Activated T-cell treated with anti-CD3 and anti-CD28 coated beads, Interleukin-2, amount 50 U/mL, for 1 hour (primary cell): ENCODE results near the gene SYNJ2.
"Not testable (repeated sequence)": the region's sequence is repeated elsewhere in the genome, so short reads cannot be mapped to it uniquely, and the experiment has no call there.

Source experiments
- DNase-seq: peaks from one replicate; pipeline ENCODE4 v3.0.0-alpha.2; 2020

The SYNJ2 gene

DNA sequence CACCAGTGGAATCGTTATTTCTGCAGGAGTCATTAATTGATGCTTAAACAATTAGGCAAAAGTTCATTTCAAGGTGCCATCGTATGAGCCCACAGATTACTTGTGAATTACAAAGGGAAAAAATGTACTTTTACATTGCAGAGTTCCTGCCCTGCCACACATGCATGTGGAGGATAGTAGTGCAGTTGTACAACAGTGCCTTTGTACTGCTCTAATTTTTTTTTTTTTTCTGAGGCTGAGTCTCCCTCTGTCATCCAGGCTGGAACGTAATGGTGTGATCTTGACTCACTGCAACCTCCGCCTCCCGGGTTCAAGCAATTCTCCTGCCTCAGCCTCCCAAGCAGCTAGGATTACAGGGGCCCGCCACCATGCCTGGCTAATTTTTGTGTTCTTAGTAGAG is 26.0 kb upstream of the SYNJ2 start:
- DNase-seq: no peak

DNA sequence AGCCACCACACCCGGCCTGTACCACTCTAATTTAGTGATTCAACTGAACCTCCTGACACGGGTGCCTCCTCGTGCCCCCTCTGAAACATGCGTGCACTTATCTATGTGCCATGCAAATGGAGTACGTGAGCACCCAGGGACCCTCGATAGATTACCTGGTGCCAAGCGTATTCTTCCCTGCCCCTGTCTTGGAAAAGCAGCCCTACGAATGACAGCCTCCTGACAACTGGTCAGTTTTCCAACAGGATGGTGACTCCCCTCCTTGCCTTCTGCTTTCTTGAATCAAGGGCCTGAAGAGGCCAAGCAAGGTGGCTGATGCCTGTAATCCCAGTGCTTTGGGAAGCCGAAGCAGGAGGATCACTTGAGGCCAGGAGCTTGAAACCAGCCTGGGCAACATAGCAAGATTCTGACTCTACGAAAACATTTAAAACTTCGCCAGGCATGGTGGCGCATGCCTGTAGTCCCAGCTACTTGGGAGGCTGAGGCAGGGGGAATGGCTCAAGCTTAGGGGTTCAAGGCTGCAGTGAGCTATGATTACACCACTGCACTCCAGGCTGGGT is 25.4 kb upstream of the SYNJ2 start:
- no peak for DNase-seq

DNA sequence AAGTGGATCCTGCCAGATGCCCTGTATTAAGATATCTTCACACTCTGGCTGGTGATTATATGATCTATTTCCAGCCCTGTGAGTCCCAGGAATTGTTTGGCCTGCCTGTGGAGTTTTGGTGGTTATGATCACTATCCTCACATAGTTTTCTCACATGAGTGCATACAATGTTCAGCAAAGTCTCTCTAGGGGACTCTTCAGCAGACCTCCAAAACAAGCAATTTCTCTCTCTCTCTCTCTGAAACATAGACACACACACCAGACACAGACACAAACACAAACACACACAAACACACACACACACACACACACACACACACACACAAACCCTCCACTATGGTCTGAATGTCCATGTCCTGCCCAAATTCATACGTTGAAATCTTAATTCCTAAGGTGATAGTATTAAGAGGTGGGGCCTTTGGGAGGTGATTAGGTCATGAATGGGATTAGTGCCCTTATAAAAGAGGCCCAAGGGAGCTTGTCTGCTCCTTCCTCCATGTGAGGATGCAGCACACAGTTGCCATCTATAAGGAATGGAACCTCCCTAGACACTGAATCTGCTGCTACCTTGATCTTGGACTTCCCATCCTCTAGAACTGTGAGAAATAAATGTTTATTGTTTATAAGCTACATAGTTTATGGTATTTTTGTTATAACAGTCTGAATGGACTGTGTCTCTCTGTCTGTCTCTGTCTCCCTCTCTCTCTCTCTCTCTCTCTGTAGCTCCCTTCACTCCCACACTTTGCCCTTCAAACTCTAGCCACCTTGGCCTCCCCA is 22.0 kb upstream of the SYNJ2 start:
- no peak for DNase-seq

DNA sequence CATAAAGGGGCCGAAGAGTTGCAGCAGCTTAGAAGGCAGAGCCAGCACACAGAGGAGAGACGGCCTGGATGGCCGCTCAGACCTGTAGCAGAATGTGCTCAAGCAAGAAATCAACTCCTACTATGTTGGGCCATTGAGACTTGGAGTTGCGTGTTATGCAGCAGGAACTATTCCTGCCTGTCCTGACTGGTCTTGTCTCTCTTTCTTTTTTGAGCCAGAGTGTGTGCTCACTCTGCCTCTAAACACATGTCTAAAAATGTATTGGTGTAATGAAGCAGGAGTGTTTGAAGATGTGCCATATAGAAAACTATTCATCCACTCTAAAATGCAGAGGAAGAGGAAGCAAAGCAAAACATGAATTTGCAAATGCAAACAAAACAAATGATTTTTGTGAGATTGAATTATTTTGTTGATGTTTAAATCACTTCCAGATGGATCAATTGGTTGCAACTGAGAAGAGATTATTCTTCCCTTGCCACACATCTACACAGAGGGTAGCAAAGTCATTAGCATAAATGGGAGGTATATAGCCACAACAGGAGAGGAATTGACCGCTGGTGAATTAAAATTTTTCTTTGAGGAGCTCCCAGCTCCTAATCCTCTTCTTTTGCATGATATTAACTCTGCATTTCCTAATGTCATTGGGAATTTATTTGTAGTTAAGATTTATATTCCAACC is 20.4 kb upstream of the SYNJ2 start:
- DNase-seq: no peak

DNA sequence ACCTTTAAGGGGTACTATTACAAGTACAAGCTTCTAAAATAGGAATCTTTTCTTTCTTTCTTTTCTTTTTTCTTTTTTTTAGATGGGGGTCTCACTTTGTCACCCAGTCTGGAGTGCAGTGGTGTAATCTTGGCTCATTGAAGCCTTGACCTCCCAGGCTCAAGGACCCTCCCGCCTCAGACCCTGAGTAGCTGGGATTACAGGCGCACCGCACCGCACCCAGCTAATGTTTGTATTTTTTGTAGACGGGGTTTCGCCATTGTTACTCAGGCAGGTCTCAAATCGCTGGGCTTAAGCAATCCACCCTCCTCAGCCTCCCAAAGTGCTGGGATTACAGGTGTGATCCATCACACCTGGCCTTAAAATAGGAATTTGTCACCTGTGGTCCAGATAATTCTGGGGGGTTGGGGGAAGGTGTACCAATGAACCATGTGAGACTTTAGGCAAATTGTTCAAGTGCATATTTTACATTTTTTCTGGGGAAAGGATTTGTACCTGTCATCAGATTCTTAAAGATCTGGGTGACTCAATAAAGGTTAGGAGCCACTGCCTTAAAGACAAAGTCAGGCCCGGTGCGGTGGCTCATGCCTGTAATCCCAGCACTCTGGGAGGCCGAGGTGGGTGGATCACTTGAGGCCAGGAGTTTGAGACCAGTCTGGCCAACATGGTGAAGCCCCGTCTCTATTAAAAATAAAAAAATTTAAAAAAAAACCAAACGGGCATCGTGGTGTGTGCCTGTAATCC is 19.7 kb upstream of the SYNJ2 start:
- DNase-seq: no peak

DNA sequence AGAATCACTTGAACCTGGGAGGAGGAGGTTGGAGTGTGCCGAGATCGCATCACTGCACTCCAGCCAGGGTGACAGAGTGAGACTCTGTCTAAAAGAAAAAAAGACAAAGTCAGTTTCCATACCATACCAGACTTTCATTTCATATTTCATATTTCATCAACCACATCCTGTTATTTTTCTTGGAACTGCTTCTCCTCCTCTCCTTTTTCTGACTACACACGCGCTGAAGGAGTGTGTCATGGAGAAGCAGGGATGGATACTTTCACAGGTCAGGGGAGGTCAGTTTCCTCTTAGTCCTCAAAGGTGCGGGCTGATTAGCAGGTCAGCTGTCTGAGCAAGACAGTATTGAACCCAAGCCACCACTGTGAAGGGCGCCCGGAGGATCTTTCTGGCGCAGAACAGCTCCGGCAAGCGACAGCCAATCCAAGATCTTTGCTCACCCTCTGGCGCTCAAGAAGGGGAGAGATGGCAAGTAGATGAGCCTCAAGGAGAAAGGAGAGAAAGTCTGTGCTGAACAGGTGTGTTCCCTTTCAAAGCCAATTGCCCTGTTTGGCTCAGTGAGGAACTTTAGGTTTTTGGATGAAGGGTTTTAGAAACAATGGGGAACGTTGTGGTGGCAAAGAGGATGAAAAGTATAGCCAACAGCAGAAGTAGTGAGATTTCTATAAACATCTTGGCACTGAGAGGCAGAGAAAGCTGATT is 18.9 kb upstream of the SYNJ2 start:
- DNase-seq: no peak

DNA sequence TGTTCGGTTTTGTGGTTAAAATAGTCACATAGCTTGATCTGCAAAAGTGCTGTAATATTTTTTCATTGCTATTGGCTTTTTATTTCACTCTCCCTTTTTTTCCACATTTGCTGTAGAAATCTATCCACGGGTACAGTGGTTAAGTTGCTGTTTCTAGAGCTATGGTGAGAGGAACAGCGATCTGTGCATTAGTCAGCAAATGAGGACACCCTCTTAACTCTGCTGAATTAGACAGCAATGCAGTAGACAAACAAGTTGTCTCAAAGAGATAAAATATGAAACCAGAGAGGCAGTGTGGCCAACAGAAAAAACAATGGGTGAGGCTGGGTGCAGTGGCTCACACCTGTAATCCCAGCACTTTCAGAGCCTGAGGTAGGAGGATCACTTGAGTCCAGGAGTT is 17.6 kb upstream of the SYNJ2 start:
- no peak for DNase-seq

DNA sequence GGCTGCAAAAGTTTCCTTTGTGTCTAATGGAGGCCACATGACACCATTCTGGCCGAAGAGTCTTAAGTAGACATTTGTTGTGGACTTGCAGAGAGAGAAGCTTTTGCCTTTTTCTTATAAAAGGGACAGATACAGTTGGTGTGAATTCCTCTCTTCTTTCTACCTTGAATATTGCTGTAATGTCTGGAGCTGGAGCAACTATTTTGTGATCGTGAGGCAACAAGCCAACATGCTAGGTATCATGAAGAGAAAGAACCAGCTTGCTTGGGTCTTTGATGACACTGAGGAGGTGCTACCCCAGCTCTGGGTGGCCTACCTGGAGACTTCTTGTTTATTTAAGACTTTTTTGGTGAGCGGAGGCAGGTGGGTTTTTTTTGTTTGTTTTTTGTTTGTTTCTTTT is 16.3 kb upstream of the SYNJ2 start:
- no peak for DNase-seq

DNA sequence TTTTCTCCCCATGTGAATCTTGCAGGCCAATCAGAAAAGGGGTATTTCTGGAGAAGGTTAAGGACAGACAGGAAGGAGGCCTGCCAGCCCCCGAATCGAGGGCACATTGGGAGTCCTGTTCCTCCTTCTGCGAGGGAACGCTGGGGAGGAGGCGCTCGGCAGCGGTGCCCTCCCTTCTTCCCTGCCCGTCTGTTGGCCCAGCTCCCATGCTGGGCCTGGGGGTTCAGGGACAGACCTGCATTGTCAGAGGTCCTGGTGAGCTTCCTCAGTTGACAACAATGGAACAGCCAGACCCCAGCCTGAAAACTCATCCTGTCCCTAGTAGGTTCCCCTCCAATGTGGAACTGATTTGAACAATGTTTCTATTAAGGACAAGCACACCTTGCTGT is 15.1 kb upstream of the SYNJ2 start:
- no peak for DNase-seq

DNA sequence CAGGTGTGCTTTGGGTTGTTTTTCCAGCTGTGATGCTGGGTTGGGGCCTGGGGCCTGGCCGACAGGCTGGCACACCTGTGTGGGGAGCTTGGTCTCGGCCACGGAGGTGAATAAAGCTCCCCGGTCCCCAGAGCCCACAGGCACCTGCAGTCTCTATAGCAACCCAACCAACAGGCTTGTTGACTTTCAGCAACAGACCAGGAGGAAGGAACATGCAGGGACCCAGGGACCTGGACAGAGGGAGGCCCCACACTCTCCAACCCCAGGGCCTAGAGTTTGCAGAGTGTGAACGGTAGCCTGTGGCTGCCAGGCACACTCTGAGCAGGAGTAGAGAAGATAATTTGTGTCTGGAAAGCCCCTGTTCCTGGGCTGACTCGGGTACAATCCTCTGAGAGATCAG is 14.6 kb upstream of the SYNJ2 start:
- no peak for DNase-seq

DNA sequence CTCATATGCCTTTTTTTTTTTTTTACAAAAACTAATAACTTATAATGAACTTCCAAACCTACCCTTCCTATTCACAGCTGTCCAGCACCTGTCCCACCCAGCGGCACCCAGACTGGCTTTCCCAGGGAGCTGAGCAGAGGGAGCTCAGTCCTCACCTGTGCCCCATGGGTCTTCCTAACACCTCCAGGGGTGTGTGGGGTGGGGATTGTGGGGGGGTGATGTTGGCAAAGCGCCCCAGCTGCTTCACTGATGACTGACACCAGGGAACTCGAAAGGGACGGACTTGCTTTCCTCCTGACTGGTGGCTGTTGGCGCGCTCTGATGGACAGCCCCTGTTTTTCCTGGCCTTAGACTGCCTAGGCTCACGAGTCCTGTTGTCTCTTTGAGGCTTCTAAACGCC is 14.2 kb upstream of the SYNJ2 start:
- DNase-seq: no peak

DNA sequence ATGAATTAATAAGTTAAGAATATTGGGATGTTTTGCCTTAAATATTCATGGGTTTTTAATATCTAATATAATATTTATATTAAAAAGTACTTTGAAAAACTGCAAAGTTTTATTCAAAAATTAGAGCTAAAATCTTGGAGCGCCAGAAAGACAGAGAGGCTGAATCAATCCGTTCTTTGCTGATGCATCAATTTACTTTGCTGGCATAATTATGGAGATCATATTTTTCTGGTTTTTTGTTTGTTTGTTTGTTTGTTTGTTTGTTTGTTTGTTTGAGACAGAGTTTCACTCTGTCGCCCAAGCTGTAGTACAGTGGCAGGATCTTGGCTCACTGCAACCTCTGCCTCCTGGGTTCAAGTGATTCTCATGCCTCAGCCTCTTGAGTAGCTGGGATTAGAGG is 9.5 kb upstream of the SYNJ2 start:
- not testable (repeated sequence) for DNase-seq

DNA sequence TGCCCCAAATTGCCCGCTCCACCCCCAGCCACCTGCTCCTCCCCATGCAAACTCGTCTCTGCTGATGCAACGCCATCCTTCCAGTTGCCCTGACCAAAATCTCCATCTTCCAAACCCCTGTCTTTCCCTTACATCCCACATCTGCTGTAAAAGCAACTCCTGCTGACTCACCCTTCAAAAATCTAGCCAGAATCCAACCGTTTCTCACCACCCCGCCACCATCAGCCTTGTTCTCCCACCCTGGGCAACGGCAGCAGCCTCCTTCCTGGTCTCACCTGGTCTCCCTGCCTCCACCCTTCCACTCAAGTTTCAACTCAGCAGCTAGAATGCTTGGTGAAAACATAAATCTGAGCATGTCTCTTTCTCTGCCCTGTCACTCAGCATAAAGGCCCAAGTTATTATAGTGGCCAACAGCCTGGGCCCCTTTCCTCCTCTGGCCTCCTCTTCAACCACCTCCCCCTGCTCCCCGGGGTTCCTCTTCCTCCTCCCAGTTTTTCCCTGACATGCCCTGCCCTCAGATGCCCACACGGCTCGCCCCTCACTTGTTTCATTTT is 7.2 kb upstream of the SYNJ2 start:
- no peak for DNase-seq

DNA sequence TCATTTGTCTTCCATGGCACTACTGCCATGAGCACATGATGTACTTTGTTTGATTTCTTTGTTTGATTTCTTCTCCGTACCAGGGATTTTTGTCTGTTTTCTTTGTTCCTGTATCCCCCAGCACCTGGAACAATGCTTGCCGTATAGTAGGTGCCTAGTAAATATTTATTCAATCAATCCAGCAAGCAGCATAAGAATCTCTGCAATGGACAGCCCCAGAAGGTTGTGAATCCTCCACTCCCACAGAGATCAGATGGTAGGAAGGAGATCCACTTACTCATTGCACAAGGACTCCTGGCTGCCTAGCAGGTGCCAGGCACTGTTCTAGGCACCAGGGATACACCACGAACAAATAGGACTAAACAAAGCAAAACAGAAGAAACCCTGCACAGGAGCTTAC is 6.7 kb upstream of the SYNJ2 start:
- DNase-seq: no peak

DNA sequence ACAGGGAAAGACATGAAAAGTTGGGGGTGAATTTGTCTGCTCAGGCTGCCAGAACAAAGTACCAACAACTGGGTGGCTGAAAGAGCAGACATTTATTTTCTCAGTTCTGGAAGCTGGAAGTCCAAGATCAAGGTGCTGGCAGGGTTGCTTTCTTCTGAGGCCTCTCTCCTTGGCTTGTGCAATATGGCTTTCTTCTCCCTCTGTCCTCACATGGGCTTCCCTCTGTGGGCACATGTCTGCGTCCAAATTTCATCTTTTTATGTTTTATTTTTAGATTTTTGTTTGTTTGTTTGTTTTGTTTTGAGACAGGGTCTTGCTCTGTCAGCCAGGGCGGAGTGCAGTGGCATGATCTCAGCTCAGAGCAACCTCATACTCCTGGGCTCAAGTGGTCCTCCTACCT is 6.2 kb upstream of the SYNJ2 start:
- DNase-seq: no peak

DNA sequence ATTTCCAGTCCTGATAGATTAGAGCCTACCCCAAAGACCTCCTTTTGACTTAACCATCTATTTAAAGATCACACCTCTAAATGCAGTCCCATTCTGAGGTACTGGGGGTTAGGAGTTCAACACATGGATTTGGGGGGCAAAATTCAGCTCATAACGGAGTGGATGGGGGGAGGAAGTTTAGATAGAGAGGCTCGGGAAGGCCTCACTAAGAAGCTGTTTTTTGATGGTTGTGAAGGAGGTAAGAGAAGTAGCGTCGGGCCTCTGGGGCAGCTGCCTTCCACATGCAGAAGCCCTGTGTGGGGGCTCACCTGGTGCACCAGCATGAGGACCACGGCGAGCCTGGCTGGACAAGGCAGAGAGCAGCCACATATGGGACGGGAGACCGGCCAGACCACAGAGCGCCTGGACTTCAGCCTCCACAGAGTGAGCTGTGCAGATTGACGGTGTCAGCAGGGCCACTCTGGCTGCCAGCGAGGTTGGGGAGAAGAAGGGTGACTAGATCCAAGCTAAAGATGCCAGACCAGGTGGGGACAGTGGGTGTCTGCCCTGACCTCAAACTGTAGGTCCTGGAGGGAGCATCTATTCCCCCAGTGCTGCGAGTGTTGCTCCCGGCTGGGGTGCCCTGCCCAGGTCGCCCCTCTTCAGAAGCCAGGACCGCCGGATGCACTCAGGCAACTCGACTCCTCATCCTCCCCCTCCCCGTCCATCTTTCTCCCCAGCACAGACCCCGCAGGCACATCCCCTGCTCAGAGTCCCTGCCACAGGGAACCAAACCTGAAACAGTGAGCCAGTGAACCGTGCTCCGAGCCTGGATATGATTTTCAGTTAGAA is 5.1 kb upstream of the SYNJ2 start:
- DNase-seq: no peak

DNA sequence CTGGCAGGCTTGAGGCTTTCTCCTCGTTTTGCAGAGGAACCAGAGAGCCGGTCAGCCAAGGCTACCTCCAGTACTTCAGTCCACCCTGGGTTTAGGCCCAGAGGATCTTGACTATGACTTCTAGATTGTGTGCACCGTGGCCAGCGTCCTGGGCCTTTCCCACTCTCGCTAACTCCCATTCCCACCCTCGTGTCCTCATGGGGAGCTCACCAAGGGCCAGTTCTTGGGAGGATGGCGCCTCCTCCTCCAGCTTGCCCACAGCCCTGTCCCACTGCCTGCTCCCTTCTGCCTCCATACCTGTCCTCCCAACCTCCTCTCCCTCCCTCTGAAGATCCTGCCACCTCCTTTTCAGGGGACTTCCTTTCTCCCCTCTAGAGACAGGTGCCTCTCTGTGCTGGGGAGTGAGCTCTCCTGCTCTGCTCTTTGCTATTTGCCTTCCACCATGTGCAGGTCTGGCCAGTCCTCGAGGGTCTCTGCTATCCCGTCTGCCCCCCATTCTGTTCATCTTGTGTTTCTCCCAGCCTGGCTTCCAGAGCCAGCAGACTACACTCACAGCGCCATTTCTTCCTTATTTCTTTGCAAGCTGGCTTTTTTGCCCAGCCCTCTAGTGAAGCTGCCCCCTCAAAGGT is 4.4 kb upstream of the SYNJ2 start:
- no peak for DNase-seq

DNA sequence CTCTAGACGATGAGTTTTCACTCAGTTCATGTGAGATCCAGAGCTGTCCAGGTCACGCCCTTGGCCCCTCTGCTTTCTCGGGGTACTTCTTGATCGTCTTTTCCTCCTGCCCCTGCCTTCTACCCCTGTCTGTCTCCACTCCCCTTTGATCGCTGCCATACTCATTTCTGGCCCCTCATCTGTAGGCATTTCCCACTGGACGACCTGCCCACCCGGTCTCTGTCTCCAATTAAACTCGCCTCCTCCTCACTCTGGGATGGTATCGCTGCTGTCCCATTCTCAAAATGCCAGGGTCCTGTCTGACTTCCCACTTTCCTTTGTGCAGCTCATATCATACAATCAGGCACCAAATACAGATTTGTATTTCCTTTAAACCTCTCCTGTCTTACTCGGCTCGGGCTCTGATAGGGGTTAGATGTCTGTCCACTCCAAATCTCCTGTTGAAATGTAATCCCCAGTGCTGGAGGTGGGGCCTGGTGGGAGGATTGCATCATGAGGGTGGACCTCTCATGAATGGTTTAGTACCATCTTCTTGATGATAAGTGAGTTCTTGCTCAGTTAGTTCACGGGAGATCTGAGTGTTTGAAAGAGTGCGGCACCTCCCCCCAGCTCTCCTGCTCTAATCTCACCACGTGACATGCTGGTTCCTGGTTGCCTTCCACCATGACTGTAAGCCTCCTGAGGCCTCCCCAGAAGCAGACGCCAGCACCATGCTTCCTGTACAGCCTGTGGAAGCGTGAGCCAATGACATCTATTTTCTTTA is 3.5 kb upstream of the SYNJ2 start:
- DNase-seq: no peak

DNA sequence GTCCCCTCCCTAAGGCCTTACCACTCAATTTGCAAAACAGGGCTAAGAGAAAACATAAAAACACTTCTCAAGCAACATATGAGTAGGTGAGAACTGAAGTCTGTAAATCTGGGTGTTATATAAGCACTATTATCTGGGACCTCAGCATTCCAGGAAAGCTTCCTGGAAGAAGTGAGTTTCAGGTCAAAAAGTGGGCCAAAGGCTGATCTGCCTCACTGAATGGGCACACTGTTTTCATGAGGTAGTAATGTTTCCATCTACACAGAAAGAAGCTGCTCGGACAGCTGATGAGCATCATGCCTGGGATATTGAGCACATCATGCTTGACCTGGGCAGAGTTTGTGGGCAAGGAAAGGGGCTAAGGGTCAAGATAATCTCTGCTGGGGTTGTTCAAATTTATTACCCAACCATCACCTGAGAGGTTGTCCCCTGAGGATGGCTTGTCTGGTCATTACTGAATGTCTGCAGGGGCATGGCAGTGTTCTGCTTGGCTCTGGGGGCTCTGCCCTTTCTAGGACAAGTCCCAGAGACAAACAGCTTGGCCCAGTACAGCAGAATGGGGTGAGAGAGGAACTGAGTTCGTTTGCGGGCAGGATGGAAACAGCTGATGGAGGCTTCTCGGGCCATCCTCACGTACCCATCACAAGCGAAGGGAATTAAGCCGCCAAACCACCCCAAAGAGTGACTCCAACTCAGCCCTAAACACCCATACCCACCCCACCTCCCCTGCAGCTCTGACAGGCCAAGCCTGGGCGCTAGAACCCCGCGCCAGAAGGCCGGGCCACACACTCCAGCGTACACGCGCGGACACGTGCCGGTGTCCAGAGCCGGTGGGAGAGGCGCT is 1.2 kb upstream of the SYNJ2 start:
- DNase-seq: peak; percentile 44

DNA sequence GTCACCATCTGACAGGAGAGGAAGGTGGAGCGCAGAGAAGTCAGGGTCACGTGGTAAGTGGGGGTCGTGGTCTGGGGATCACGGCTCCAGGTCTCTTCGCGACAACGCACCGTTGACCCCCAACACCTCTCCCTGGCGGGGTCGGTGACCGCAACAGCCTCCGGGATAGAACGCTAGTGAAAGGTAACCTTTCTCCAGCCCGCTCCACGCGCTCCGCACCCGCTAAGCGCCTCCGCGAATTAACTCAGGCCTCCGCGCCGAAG is 600 bp upstream of the SYNJ2 start:
- no peak for DNase-seq
